K562 (cell line): ENCODE data around the gene SLC12A6. TPM values are rescaled to one million over a fixed set of nuclear protein-coding genes. Genes with fewer than 3 reads are reported as not detected.

Source experiments
- BHLHE40 ChIP-seq: IDR thresholded peaks from 2 replicates; pipeline ENCODE4 v1.6.1; 2011; ENCODE audit warnings: low read length, improper control_type of control experiment
- CHCHD3 ChIP-seq: fragments of 250-450 bp; sonication (Bioruptor Pico); IDR thresholded peaks from 2 replicates; pipeline ENCODE4 v2.1.2; 2022; ENCODE audit warnings: mild to moderate bottlenecking
- CHD1 ChIP-seq: fragments of 200-600 bp; sonication (generic); IDR thresholded peaks from one replicate; pipeline ENCODE4 v1.6.1; 2012; ENCODE audit warnings: mild to moderate bottlenecking, moderate library complexity, low read length, inconsistent platforms
- EGR1 ChIP-seq: fragments of 450-650 bp; conservative IDR thresholded peaks from 2 replicates; pipeline ENCODE4 v1.6.1; 2017; ENCODE audit warnings: mild to moderate bottlenecking
- ELF1 ChIP-seq: fragments of 200-800 bp; sonication (Bioruptor generic); IDR thresholded peaks from 2 replicates; pipeline ENCODE4 v1.6.1; 2016; ENCODE audit warnings: missing genetic modification characterization, missing compliant biosample characterization
- ESRRB ChIP-seq: fragments of 250-450 bp; sonication (Bioruptor Pico); IDR thresholded peaks from 2 replicates; pipeline ENCODE4 v1.5.0; 2020; ENCODE audit warnings: mild to moderate bottlenecking, moderate library complexity, borderline replicate concordance
- ETV1 ChIP-seq: fragments of 450-650 bp; conservative IDR thresholded peaks from 2 replicates; pipeline ENCODE4 v1.6.1; 2016; ENCODE audit warnings: missing genetic modification characterization, control low read depth, low read depth, missing compliant biosample characterization
- GTF3C2 ChIP-seq: IDR thresholded peaks from 3 replicates; pipeline ENCODE4 v1.6.1; 2011; ENCODE audit warnings: borderline replicate concordance, mild to moderate bottlenecking, moderate library complexity; ENCODE audit not compliant: insufficient read length; ENCODE audit errors: extremely low read depth
- HOMEZ ChIP-seq: fragments of 250-450 bp; sonication (Bioruptor Pico); IDR thresholded peaks from 2 replicates; pipeline ENCODE4 v1.4.0; 2020; ENCODE audit warnings: mild to moderate bottlenecking, moderate library complexity
- ID3 ChIP-seq, 2 experiments: fragments of 250-450 bp in 1 of 2; fragments of 450-650 bp in 1 of 2; sonication (Bioruptor Pico) in 1 of 2; IDR thresholded peaks; 2 replicates each; pipeline versions ENCODE4 v1.6.1 to v1.8.0; 2016 to 2021; ENCODE audit warnings: mild to moderate bottlenecking in 2 of 2, moderate library complexity in 2 of 2, missing compliant biosample characterization in 1 of 2, missing genetic modification characterization in 1 of 2
- RNF2 ChIP-seq: sonication (generic); IDR thresholded peaks from 2 replicates; pipeline ENCODE4 v1.6.1; 2016
- SAP30 ChIP-seq: fragments of 200-600 bp; sonication (generic); IDR thresholded peaks from 2 replicates; pipeline ENCODE4 v1.6.1; 2012; ENCODE audit warnings: borderline replicate concordance, low read depth, mild to moderate bottlenecking, moderate library complexity, low read length, control low read depth, inconsistent platforms; ENCODE audit not compliant: insufficient read depth, poor library complexity, severe bottlenecking
- SREBF2 ChIP-seq: sonication (generic); formaldehyde crosslinking; IDR thresholded peaks from 2 replicates; pipeline ENCODE4 v1.4.0; 2020; ENCODE audit warnings: mild to moderate bottlenecking, missing genetic modification reagents
- TRIM25 ChIP-seq: fragments of 450-650 bp; IDR thresholded peaks from 2 replicates; pipeline ENCODE4 v1.7.0; 2016; ENCODE audit warnings: borderline replicate concordance
- VEZF1 ChIP-seq: fragments of 200-800 bp; sonication (Bioruptor generic); IDR thresholded peaks from 2 replicates; pipeline ENCODE4 v1.6.1; 2017; ENCODE audit warnings: missing genetic modification characterization, missing compliant biosample characterization
- ZNF316 ChIP-seq: fragments of 450-650 bp; IDR thresholded peaks from 2 replicates; pipeline ENCODE4 v1.6.1; 2016
- polyA plus RNA-seq, 8 experiments: library from polyadenylated mRNA; depleted of rRNA in 4 of 8; stranded (reverse) in 5 of 8; unstranded in 3 of 8; fragments of >200 nt; fragmentation: Nextera tagmentation in 2 of 8; fragmentation: Illumina TruSeq in 1 of 8; extraction: Ambion mirVana in 2 of 8; extraction: Trizol in 1 of 8; gene quantifications; 2 replicates each; pipeline versions ENCODE4 v1.2.1 to v1.2.3, GENCODE V29; 2011 to 2014; ENCODE audit warnings: inconsistent platforms in 1 of 8, missing spikeins in 1 of 8
- total RNA-seq, 7 experiments: library from RNA; depleted of rRNA in 6 of 7; stranded (reverse); fragments of >200 nt in 6 of 7; fragmentation: Illumina TruSeq in 2 of 7; extraction: Trizol in 2 of 7; gene quantifications; 2 replicates each; pipeline versions ENCODE4 v1.2.1 to v1.2.3, GENCODE V29; 2011 to 2021; ENCODE audit warnings: low replicate concordance in 1 of 7

The SLC12A6 gene
- total and polyA plus RNA-seq, 9 of the 15 experiments (the other 6 are each of a cell fraction or from before 2014, with no cell fraction given): 1.4 to 16.4 (median 6.7) TPM

- TF ChIP-seq TRIM25 (no peak), EGR1 (no peak), HOMEZ (CRISPR knock-in tag) (no peak), ZNF316 (no peak), ESRRB (no peak), ELF1 (no peak), ID3 (CRISPR knock-in tag; IDR thresholded peaks at IDR 0.05) (no peak), ID3 (tag; IDR thresholded peaks at IDR 0.05) (no peak), SAP30 (no peak), ETV1 (no peak), VEZF1 (no peak; the same call in 1 of the 2 replicates), CHCHD3 (no peak), BHLHE40 (no peak), CHD1 (no peak), RNF2 (no peak), SREBF2 (no peak), GTF3C2 (no peak)
Measured at GRCh38 chr15:34331809-34332208, 5.8 kb downstream of the SLC12A6 start (continued).
